H1 (cell line): ENCODE results near the gene PLA1A. TPM values are rescaled to one million over a fixed set of nuclear protein-coding genes. Genes with fewer than 3 reads are reported as not detected.

ENCODE experiments used
- ASH2L ChIP-seq: fragments of 200-600, 300-600 bp; sonication (generic); IDR thresholded peaks from one replicate; pipeline ENCODE4 v1.7.1; 2017; ENCODE audit warnings: low read length
- CEBPB ChIP-seq: IDR thresholded peaks from 2 replicates; pipeline ENCODE4 v1.6.1; 2012; ENCODE audit warnings: low read depth, low read length
- CREB1 ChIP-seq: IDR thresholded peaks from 2 replicates; pipeline ENCODE4 v1.6.1; 2012; ENCODE audit warnings: inconsistent platforms
- KDM1A ChIP-seq: fragments of 200-600, 300-600 bp; sonication (generic); IDR thresholded peaks from 2 replicates; pipeline ENCODE4 v1.7.1; 2016; ENCODE audit warnings: mild to moderate bottlenecking, low read length, borderline replicate concordance
- KDM5A ChIP-seq: fragments of 200-600 bp; IDR thresholded peaks from 2 replicates; pipeline ENCODE4 v1.7.1; 2012; ENCODE audit warnings: mild to moderate bottlenecking, low read length, inconsistent platforms, mixed read lengths
- PHF8 ChIP-seq: fragments of 200-600 bp; sonication (generic); conservative IDR thresholded peaks from 2 replicates; pipeline ENCODE4 v1.7.1; 2012; ENCODE audit warnings: low read depth, mild to moderate bottlenecking, inconsistent platforms, low read length, moderate library complexity
- POLR2A ChIP-seq, 2 experiments: IDR thresholded peaks; 1 replicate in 1 of 2; 2 replicates in 1 of 2; pipeline ENCODE4 v1.6.1; 2011; ENCODE audit warnings: low read depth in 2 of 2, low read length in 2 of 2, mild to moderate bottlenecking in 2 of 2; ENCODE audit errors: control extremely low read depth in 1 of 2
- RAD21 ChIP-seq, 2 experiments: IDR thresholded peaks in 1 of 2; conservative IDR thresholded peaks in 1 of 2; 2 replicates each; pipeline ENCODE4 v1.6.1; 2011; ENCODE audit warnings: low read depth in 2 of 2, low read length in 2 of 2, improper control_type of control experiment in 1 of 2, inconsistent platforms in 1 of 2, mild to moderate bottlenecking in 1 of 2, moderate library complexity in 1 of 2
- SIN3A ChIP-seq, 2 experiments: IDR thresholded peaks in 1 of 2; conservative IDR thresholded peaks in 1 of 2; 2 replicates each; pipeline ENCODE4 v1.6.1; 2011 to 2012; ENCODE audit warnings: low read length in 2 of 2, improper control_type of control experiment in 1 of 2, low read depth in 1 of 2, mild to moderate bottlenecking in 1 of 2
- ZNF274 ChIP-seq: IDR thresholded peaks from 2 replicates; pipeline ENCODE4 v1.7.0; 2012; ENCODE audit warnings: low read length, borderline replicate concordance; ENCODE audit errors: extremely low read depth
- polyA plus RNA-seq, 7 experiments: library from polyadenylated mRNA; depleted of rRNA in 3 of 7; stranded (reverse) in 5 of 7; unstranded in 2 of 7; fragments of >200 nt in 5 of 7; fragments of 200-250 nt in 2 of 7; gene quantifications; 1 replicate in 5 of 7; 2 replicates in 1 of 7; 4 replicates in 1 of 7; pipeline versions ENCODE4 v1.2.1 to v1.2.3, GENCODE V29; 2011 to 2013; ENCODE audit warnings: missing spikeins in 2 of 7, mixed read lengths in 2 of 7
- total RNA-seq: library from RNA; stranded (reverse); fragmentation: NEBNext Ultra II Directional; extraction: Animal tissue kit (Norgen Biotek cat#: 25700); gene quantifications from 2 replicates; pipeline ENCODE4 v1.2.1, GENCODE V29; 2021
- TF ChIP-seq, protein P1 (sequence below): fragments of 300-600 bp; sonication (generic); IDR thresholded peaks from 2 replicates; pipeline ENCODE4 v1.7.1; 2012; ENCODE audit warnings: low read length, moderate library complexity, mild to moderate bottlenecking, inconsistent platforms; ENCODE audit not compliant: insufficient replicate concordance

PLA1A gene
- total and polyA plus RNA-seq, 2 of the 8 experiments (the other 6 are each of a cell fraction or from before 2014, with no cell fraction given), result not detected

DNA sequence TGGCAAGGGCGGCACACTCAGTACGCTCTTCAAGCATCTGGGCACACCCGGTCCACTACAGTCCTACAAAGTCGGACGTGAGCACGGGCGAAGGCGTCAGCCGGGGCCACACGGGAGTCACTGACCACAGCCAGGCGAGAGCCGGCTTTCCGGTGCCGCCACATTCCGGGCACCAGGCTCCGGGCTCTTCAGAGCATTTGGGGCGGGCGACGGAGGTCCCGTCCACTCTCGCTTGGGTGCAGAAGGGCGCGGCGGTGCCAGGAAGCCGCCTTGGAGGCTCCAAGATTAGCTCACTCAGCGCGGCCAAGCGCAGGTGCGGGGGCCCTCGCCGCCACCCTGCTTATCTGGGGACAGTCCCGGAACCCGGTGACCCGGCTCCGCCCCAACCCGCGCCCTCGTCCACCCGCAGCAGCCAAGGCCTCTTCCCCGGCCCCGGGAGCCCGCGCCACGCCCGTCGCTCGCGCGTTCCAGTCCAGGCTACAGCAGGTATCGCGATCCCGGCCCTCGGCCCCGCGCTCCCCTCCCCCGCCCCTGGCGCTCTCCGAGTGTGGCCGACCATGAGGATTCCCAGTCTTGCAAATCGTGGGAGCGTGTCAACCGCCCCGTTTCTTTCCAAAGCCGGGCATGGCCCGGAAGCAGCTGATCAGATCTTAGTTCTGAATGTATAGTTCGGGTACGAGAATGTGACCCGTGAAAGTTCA is 18.2 kb upstream of the PLA1A start, which contains the start of gene ADPRH (continued):
- TF ChIP-seq, protein P1, sequence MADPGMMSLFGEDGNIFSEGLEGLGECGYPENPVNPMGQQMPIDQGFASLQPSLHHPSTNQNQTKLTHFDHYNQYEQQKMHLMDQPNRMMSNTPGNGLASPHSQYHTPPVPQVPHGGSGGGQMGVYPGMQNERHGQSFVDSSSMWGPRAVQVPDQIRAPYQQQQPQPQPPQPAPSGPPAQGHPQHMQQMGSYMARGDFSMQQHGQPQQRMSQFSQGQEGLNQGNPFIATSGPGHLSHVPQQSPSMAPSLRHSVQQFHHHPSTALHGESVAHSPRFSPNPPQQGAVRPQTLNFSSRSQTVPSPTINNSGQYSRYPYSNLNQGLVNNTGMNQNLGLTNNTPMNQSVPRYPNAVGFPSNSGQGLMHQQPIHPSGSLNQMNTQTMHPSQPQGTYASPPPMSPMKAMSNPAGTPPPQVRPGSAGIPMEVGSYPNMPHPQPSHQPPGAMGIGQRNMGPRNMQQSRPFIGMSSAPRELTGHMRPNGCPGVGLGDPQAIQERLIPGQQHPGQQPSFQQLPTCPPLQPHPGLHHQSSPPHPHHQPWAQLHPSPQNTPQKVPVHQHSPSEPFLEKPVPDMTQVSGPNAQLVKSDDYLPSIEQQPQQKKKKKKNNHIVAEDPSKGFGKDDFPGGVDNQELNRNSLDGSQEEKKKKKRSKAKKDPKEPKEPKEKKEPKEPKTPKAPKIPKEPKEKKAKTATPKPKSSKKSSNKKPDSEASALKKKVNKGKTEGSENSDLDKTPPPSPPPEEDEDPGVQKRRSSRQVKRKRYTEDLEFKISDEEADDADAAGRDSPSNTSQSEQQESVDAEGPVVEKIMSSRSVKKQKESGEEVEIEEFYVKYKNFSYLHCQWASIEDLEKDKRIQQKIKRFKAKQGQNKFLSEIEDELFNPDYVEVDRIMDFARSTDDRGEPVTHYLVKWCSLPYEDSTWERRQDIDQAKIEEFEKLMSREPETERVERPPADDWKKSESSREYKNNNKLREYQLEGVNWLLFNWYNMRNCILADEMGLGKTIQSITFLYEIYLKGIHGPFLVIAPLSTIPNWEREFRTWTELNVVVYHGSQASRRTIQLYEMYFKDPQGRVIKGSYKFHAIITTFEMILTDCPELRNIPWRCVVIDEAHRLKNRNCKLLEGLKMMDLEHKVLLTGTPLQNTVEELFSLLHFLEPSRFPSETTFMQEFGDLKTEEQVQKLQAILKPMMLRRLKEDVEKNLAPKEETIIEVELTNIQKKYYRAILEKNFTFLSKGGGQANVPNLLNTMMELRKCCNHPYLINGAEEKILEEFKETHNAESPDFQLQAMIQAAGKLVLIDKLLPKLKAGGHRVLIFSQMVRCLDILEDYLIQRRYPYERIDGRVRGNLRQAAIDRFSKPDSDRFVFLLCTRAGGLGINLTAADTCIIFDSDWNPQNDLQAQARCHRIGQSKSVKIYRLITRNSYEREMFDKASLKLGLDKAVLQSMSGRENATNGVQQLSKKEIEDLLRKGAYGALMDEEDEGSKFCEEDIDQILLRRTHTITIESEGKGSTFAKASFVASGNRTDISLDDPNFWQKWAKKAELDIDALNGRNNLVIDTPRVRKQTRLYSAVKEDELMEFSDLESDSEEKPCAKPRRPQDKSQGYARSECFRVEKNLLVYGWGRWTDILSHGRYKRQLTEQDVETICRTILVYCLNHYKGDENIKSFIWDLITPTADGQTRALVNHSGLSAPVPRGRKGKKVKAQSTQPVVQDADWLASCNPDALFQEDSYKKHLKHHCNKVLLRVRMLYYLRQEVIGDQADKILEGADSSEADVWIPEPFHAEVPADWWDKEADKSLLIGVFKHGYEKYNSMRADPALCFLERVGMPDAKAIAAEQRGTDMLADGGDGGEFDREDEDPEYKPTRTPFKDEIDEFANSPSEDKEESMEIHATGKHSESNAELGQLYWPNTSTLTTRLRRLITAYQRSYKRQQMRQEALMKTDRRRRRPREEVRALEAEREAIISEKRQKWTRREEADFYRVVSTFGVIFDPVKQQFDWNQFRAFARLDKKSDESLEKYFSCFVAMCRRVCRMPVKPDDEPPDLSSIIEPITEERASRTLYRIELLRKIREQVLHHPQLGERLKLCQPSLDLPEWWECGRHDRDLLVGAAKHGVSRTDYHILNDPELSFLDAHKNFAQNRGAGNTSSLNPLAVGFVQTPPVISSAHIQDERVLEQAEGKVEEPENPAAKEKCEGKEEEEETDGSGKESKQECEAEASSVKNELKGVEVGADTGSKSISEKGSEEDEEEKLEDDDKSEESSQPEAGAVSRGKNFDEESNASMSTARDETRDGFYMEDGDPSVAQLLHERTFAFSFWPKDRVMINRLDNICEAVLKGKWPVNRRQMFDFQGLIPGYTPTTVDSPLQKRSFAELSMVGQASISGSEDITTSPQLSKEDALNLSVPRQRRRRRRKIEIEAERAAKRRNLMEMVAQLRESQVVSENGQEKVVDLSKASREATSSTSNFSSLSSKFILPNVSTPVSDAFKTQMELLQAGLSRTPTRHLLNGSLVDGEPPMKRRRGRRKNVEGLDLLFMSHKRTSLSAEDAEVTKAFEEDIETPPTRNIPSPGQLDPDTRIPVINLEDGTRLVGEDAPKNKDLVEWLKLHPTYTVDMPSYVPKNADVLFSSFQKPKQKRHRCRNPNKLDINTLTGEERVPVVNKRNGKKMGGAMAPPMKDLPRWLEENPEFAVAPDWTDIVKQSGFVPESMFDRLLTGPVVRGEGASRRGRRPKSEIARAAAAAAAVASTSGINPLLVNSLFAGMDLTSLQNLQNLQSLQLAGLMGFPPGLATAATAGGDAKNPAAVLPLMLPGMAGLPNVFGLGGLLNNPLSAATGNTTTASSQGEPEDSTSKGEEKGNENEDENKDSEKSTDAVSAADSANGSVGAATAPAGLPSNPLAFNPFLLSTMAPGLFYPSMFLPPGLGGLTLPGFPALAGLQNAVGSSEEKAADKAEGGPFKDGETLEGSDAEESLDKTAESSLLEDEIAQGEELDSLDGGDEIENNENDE, result no peak
- no peak for TF ChIP-seq CEBPB
- TF ChIP-seq POLR2A (IDR thresholded peaks at IDR 0.05; ENCODE audit: control extremely low read depth in 1 of 2, low read depth in 2 of 2, low read length in 2 of 2), result peak; percentile 60 to 64
- TF ChIP-seq CREB1, result no peak
- peak; percentile 89 for TF ChIP-seq PHF8
- TF ChIP-seq KDM1A, result no peak
- TF ChIP-seq ZNF274, result no peak
- no peak for TF ChIP-seq RAD21 (IDR thresholded peaks at IDR 0.05 in 1 of 2, conservative IDR thresholded peaks at IDR 0.05 in 1 of 2; ENCODE audit: low read depth in 2 of 2, low read length in 2 of 2)
- peak; percentile 91 for TF ChIP-seq ASH2L
- 0 out of 4 replicates have a peak, but pooled peaks of 1 of the 2 experiments have one; percentile 9 for TF ChIP-seq SIN3A (conservative IDR thresholded peaks at IDR 0.05 in 1 of 2, IDR thresholded peaks at IDR 0.05 in 1 of 2; ENCODE audit: low read depth in 1 of 2, low read length in 2 of 2)
- no peak for TF ChIP-seq KDM5A
